HEK293 (cell line): ENCODE results near the gene SYNE1.

Experiments
- BCL6B ChIP-seq: fragments of 450-650 bp; formaldehyde crosslinking; IDR thresholded peaks from 2 replicates; pipeline ENCODE4 v1.5.1; 2017; ENCODE audit warnings: missing biosample characterization, missing genetic modification characterization
- CTCF ChIP-seq: fragments of 450-650 bp; formaldehyde crosslinking; IDR thresholded peaks from 2 replicates; pipeline ENCODE4 v1.5.1; 2016; ENCODE audit warnings: missing biosample characterization, missing genetic modification characterization
- PRDM1 ChIP-seq: fragments of 450-650 bp; formaldehyde crosslinking; IDR thresholded peaks from 2 replicates; pipeline ENCODE4; 2016; ENCODE audit warnings: missing biosample characterization, missing genetic modification characterization
- REST ChIP-seq: fragments of 450-650 bp; formaldehyde crosslinking; IDR thresholded peaks from 2 replicates; pipeline ENCODE4 v1.5.1; 2016; ENCODE audit warnings: missing biosample characterization, missing genetic modification characterization
- ZBTB20 ChIP-seq: fragments of 450-650 bp; formaldehyde crosslinking; IDR thresholded peaks from 2 replicates; pipeline ENCODE4 v1.5.1; 2016; ENCODE audit warnings: missing biosample characterization, missing genetic modification characterization
- ZBTB26 ChIP-seq: fragments of 450-650 bp; formaldehyde crosslinking; optimal IDR thresholded peaks from 2 replicates; pipeline ENCODE3; 2016; ENCODE audit warnings: missing biosample characterization, mild to moderate bottlenecking, missing genetic modification characterization
- ZBTB44 ChIP-seq: fragments of 450-650 bp; IDR thresholded peaks from 2 replicates; pipeline ENCODE4 v1.5.1; 2018; ENCODE audit warnings: missing biosample characterization, mild to moderate bottlenecking, missing genetic modification characterization
- ZNF146 ChIP-seq: fragments of 450-650 bp; formaldehyde crosslinking; IDR thresholded peaks from 2 replicates; pipeline ENCODE4 v1.5.1; 2016; ENCODE audit warnings: missing biosample characterization, missing genetic modification characterization
- ZNF350 ChIP-seq: fragments of 450-650 bp; formaldehyde crosslinking; IDR thresholded peaks from 2 replicates; pipeline ENCODE4 v1.5.0; 2017; ENCODE audit warnings: missing biosample characterization, mild to moderate bottlenecking, missing genetic modification characterization
- ZNF391 ChIP-seq: fragments of 450-650 bp; formaldehyde crosslinking; IDR thresholded peaks from 2 replicates; pipeline ENCODE4 v1.5.1; 2016; ENCODE audit warnings: low read depth, missing biosample characterization, missing genetic modification characterization, borderline replicate concordance
- ZNF501 ChIP-seq: fragments of 450-650 bp; formaldehyde crosslinking; IDR thresholded peaks from 2 replicates; pipeline ENCODE4 v1.5.1; 2016; ENCODE audit warnings: missing biosample characterization, missing genetic modification characterization

- no peak for TF ChIP-seq CTCF (tag by site-specific recombination)
- TF ChIP-seq ZBTB44 (tag by site-specific recombination) = no peak
- no peak for TF ChIP-seq ZNF391 (tag by site-specific recombination)
- no peak for TF ChIP-seq REST (tag by site-specific recombination)
- TF ChIP-seq BCL6B (tag by site-specific recombination) = no peak
- TF ChIP-seq ZNF501 (tag by site-specific recombination) = no peak
- no peak for TF ChIP-seq ZBTB20
- TF ChIP-seq ZNF350 (tag by site-specific recombination) = no peak
- TF ChIP-seq PRDM1 = no peak
- no peak for TF ChIP-seq ZNF146
- TF ChIP-seq ZBTB26 = no peak
Measured at GRCh38 chr6:152587473-152587872, 49.7 kb downstream of the SYNE1 start.
